GM12878 (cell line): ENCODE results near the gene CCL11. TPM values are rescaled to one million over a fixed set of nuclear protein-coding genes. Genes with fewer than 3 reads are reported as not detected.

Experiments used
- ATAC-seq: fragments of 200-7000 bp; cut with Tn5 transposase; 3 replicates; pipeline ENCODE4 v1.9.1; 2020; ENCODE audit warnings: mild to moderate bottlenecking, moderate library complexity
- BruUV-seq: library from RNA; stranded (reverse); fragments of 400-500 nt; replicated peaks from 2 replicates; lab custom pipeline; 2021; lab: Mats Ljungman, UMichigan
- CTCF ChIA-PET: fragments of 300-600 bp; sonication (Branson Sonifier 250); formaldehyde crosslinking; extraction: SDS; loops from one replicate; lab custom pipeline; 2021; ENCODE audit warnings: inconsistent platforms; lab: Yijun Ruan, JAX
- POLR2A ChIA-PET: fragments of 350-600 bp; formaldehyde crosslinking; extraction: SDS; loops from one replicate; lab custom pipeline; 2021; ENCODE audit warnings: inconsistent platforms; lab: Charles Lee
- RAD21 ChIA-PET: fragments of 300-600 bp; sonication (Branson Sonifier 250); formaldehyde crosslinking; loops from one replicate; lab custom pipeline; 2023; ENCODE audit warnings: antibody characterized with exemption; ENCODE audit not compliant: unreplicated experiment; lab: Charles Lee
- SMC1A ChIA-PET: fragments of 300-600 bp; sonication (Branson Sonifier 250); formaldehyde crosslinking; loops from one replicate; lab custom pipeline; 2023; ENCODE audit not compliant: unreplicated experiment, uncharacterized antibody; lab: Charles Lee
- DNase-seq: peaks from one replicate; pipeline ENCODE4 v3.0.0-alpha.2; 2011; ENCODE audit warnings: low read depth, low spot score
- FAIRE-seq: peaks from 3 replicates; lab custom pipeline; 2011; peaks lifted over from hg19 to GRCh38; lab: Jason Lieb, UNC
- H2AFZ ChIP-seq: 2 replicates; pipeline ENCODE4 v1.6.0; 2011; ENCODE audit warnings: low read depth, low read length, control low read depth; ENCODE audit not compliant: control insufficient read depth
- H3K27ac ChIP-seq: 2 replicates; pipeline ENCODE4 v1.5.1; 2011; ENCODE audit warnings: control low read depth; ENCODE audit not compliant: control insufficient read depth, insufficient read depth
- H3K27me3 ChIP-seq, 2 experiments: replicated peaks in 1 of 2; 2 replicates each; pipeline versions ENCODE4 v1.6.0 to v1.6.1; 2011; ENCODE audit warnings: low read length in 1 of 2; ENCODE audit not compliant: control insufficient read depth in 2 of 2, insufficient read depth in 2 of 2
- H3K36me3 ChIP-seq, 2 experiments: 2 replicates each; pipeline ENCODE4 v1.5.1; 2011; ENCODE audit warnings: low read length in 1 of 2; ENCODE audit not compliant: control insufficient read depth in 2 of 2, insufficient read depth in 2 of 2
- H3K4me1 ChIP-seq: 2 replicates; pipeline ENCODE4 v1.6.1; 2011; ENCODE audit warnings: mild to moderate bottlenecking, low read length, moderate library complexity, mixed read lengths; ENCODE audit not compliant: control insufficient read depth, insufficient read depth
- H3K4me2 ChIP-seq: 2 replicates; pipeline ENCODE4 v1.6.0; 2011; ENCODE audit warnings: control low read depth; ENCODE audit not compliant: control insufficient read depth, insufficient read depth
- H3K4me3 ChIP-seq: fragments of 200-600 bp; sonication (generic); 2 replicates; pipeline ENCODE4 v1.5.1; 2016
- H3K79me2 ChIP-seq: 2 replicates; pipeline ENCODE4 v1.6.0; 2011; ENCODE audit warnings: low read length; ENCODE audit not compliant: control insufficient read depth, insufficient read depth
- H3K9ac ChIP-seq: 2 replicates; pipeline ENCODE4 v1.8.0; 2011; ENCODE audit warnings: low read length, control low read depth, mixed read lengths; ENCODE audit not compliant: control insufficient read depth, insufficient read depth
- H3K9me3 ChIP-seq: replicated peaks from 3 replicates; pipeline ENCODE4 v1.5.1; 2011; ENCODE audit warnings: mild to moderate bottlenecking, low read length; ENCODE audit not compliant: control insufficient read depth, insufficient read depth
- H4K20me1 ChIP-seq: 2 replicates; pipeline ENCODE4 v1.6.0; 2011; ENCODE audit not compliant: control insufficient read depth, insufficient read depth
- BCL3 ChIP-seq: IDR thresholded peaks from 2 replicates; pipeline ENCODE4 v1.6.1; 2011; ENCODE audit warnings: borderline replicate concordance, low read depth, mild to moderate bottlenecking, moderate library complexity, low read length; ENCODE audit not compliant: insufficient read depth, poor library complexity, severe bottlenecking
- CHD2 ChIP-seq: IDR thresholded peaks from 2 replicates; pipeline ENCODE4 v1.6.1; 2011; ENCODE audit warnings: low read depth, low read length, improper control_type of control experiment, borderline replicate concordance
- EP300 ChIP-seq, 2 experiments: fragments of 150-350 bp in 1 of 2; IDR thresholded peaks; 2 replicates each; pipeline ENCODE4 v1.6.1; 2011 to 2012; ENCODE audit warnings: low read depth in 2 of 2, low read length in 2 of 2, borderline replicate concordance in 1 of 2, improper control_type of control experiment in 1 of 2, inconsistent platforms in 1 of 2; ENCODE audit not compliant: control insufficient read depth in 1 of 2
- KLF5 ChIP-seq: fragments of 450-650 bp; IDR thresholded peaks from 2 replicates; pipeline ENCODE4 v1.6.1; 2014; ENCODE audit warnings: mild to moderate bottlenecking; ENCODE audit not compliant: partially characterized antibody
- NRF1 ChIP-seq: conservative IDR thresholded peaks from 2 replicates; pipeline ENCODE4 v1.6.1; 2011; ENCODE audit warnings: mild to moderate bottlenecking, low read depth, low read length, improper control_type of control experiment
- RUNX3 ChIP-seq: IDR thresholded peaks from 2 replicates; pipeline ENCODE4 v1.6.1; 2012; ENCODE audit warnings: low read length, inconsistent platforms
- SMC3 ChIP-seq: IDR thresholded peaks from 2 replicates; pipeline ENCODE4 v1.6.1; 2011; ENCODE audit warnings: low read length, improper control_type of control experiment, borderline replicate concordance
- TBL1XR1 ChIP-seq: IDR thresholded peaks from 2 replicates; pipeline ENCODE4 v1.6.1; 2012; ENCODE audit warnings: low read depth, low read length, improper control_type of control experiment
- ZBED1 ChIP-seq: IDR thresholded peaks from 2 replicates; pipeline ENCODE4 v1.6.1; 2016; ENCODE audit warnings: borderline replicate concordance
- ZNF217 ChIP-seq: fragments of 450-650 bp; IDR thresholded peaks from 2 replicates; pipeline ENCODE4 v1.6.1; 2017; ENCODE audit warnings: antibody characterized with exemption, mild to moderate bottlenecking
- WGBS: methylation state at CpG from one replicate; pipeline ENCODE4 v1.1.6; 2016; ENCODE audit warnings: low lambda C conversion rate; ENCODE audit not compliant: insufficient replicate concordance, insufficient coverage; ENCODE audit errors: missing lambda C conversion rate; 5-methylcytosine and 5-hydroxymethylcytosine counted together
- in situ Hi-C: fragments of 300-500 bp; cut with MboI; formaldehyde crosslinking; loops from 9 replicates; pipeline ENCODE4 v1.14.3; 2018; ENCODE audit warnings: mixed read lengths
- intact Hi-C: fragments of 100-400 bp; cut with micrococcal nuclease; formaldehyde crosslinking; loops from one replicate; pipeline ENCODE4 v1.14.2; 2022; ENCODE audit not compliant: unreplicated experiment
- polyA plus RNA-seq, 11 experiments: library from polyadenylated mRNA; depleted of rRNA in 4 of 11; unstranded in 6 of 11; stranded (reverse) in 5 of 11; fragments of >200 nt; fragmentation: Nextera tagmentation in 4 of 11; fragmentation: Illumina TruSeq in 1 of 11; extraction: Ambion mirVana in 4 of 11; extraction: Trizol in 1 of 11; gene quantifications; 1 replicate in 1 of 11; 2 replicates in 10 of 11; pipeline versions ENCODE4 v1.2.1 to v1.2.3, GENCODE V29; 2011 to 2016; ENCODE audit warnings: inconsistent platforms in 2 of 11, missing spikeins in 2 of 11, low read depth in 1 of 11
- total RNA-seq, 4 experiments: library from RNA; depleted of rRNA in 3 of 4; stranded (reverse); fragments of >200 nt in 3 of 4; fragmentation: Illumina TruSeq in 1 of 4; extraction: Trizol in 1 of 4; gene quantifications; 2 replicates each; pipeline versions ENCODE4 v1.2.1 to v1.2.3, GENCODE V29; 2013 to 2021
- TF ChIP-seq, protein P1 (sequence below): fragments of 450-650 bp; formaldehyde crosslinking; IDR thresholded peaks from 2 replicates; pipeline ENCODE4 v1.5.0; 2022; ENCODE audit warnings: mild to moderate bottlenecking, missing genetic modification characterization
- TF ChIP-seq, protein P2 (sequence below): fragments of 450-650 bp; IDR thresholded peaks from 2 replicates; pipeline ENCODE4 v1.6.1; 2017; ENCODE audit warnings: low read depth, mild to moderate bottlenecking, moderate library complexity

Gene CCL11
- total and polyA plus RNA-seq, 10 of the 15 experiments (the other 5 are each of a cell fraction or from before 2014, with no cell fraction given), result not detected

DNA sequence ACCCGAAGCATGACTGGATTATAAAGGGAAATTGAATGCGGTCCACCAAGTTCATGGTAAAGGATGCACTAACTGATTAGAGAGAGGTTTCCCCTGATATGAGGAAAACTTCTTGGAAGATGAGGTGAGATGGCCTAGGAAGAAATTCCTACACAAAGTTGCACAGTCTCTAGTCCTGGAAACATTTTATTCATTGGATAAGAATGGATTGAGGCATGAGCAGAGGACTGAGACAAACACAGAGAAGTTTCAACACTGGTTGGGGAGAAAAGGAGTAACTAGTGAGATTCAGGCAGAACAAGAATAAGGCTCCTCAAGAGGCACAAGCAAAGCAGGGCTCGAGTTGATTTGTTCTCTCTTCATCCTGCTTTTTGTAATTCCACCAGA lies 32.4 kb upstream of the CCL11 start:
- no peaks in the 10 kb centered on the region for H3K9me3 ChIP-seq
- H3K4me1 ChIP-seq, result peaks cover 16% of the 10 kb centered on the region
- no peak overlapping the region for H3K4me2 ChIP-seq
- in situ Hi-C loops, result no loop called here
- H2AFZ ChIP-seq, result no peak overlapping the region
- H3K4me3 ChIP-seq, result no peak overlapping the region
- 37% methylated on average over 3 of the region's 3 CpGs for WGBS
- TF ChIP-seq TBL1XR1 (no peak), SMC3 (no peak), ZBED1 (no peak), EP300 (IDR thresholded peaks at IDR 0.05; ENCODE audit: borderline replicate concordance in 1 of 2, control insufficient read depth in 1 of 2, low read depth in 2 of 2, low read length in 2 of 2) (no peak), BCL3 (no peak), ZNF217 (no peak), KLF5 (no peak), CHD2 (no peak), NRF1 (no peak), RUNX3 (no peak)
- TF ChIP-seq, protein P1, sequence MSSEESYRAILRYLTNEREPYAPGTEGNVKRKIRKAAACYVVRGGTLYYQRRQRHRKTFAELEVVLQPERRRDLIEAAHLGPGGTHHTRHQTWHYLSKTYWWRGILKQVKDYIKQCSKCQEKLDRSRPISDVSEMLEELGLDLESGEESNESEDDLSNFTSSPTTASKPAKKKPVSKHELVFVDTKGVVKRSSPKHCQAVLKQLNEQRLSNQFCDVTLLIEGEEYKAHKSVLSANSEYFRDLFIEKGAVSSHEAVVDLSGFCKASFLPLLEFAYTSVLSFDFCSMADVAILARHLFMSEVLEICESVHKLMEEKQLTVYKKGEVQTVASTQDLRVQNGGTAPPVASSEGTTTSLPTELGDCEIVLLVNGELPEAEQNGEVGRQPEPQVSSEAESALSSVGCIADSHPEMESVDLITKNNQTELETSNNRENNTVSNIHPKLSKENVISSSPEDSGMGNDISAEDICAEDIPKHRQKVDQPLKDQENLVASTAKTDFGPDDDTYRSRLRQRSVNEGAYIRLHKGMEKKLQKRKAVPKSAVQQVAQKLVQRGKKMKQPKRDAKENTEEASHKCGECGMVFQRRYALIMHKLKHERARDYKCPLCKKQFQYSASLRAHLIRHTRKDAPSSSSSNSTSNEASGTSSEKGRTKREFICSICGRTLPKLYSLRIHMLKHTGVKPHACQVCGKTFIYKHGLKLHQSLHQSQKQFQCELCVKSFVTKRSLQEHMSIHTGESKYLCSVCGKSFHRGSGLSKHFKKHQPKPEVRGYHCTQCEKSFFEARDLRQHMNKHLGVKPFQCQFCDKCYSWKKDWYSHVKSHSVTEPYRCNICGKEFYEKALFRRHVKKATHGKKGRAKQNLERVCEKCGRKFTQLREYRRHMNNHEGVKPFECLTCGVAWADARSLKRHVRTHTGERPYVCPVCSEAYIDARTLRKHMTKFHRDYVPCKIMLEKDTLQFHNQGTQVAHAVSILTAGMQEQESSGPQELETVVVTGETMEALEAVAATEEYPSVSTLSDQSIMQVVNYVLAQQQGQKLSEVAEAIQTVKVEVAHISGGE (CRISPR knock-in tag), result no peak
- TF ChIP-seq, protein P2, sequence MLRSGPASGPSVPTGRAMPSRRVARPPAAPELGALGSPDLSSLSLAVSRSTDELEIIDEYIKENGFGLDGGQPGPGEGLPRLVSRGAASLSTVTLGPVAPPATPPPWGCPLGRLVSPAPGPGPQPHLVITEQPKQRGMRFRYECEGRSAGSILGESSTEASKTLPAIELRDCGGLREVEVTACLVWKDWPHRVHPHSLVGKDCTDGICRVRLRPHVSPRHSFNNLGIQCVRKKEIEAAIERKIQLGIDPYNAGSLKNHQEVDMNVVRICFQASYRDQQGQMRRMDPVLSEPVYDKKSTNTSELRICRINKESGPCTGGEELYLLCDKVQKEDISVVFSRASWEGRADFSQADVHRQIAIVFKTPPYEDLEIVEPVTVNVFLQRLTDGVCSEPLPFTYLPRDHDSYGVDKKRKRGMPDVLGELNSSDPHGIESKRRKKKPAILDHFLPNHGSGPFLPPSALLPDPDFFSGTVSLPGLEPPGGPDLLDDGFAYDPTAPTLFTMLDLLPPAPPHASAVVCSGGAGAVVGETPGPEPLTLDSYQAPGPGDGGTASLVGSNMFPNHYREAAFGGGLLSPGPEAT, result no peak
- TF ChIP-seq, all 136 proteins: peak for 0
- intact Hi-C loops, result no loop called here
- ChIA-PET CTCF (interaction anchor here (1.6 to 1.9 kb wide), 2 partner anchors 52 to 109 kb away, joined by 5 to 6 read pairs; no protein-coding TSS in a partner anchor), POLR2A (no interaction called here), SMC1A (no interaction called here), RAD21 (no interaction called here)
- Histone ChIP-seq H4K20me1 (no peaks in the 10 kb centered on the region; the same call in 1 of the 2 replicates), H3K9ac (no peak overlapping the region), H3K79me2 (no peaks in the 10 kb centered on the region), H3K27ac (no peak overlapping the region), H3K36me3 (no peaks in the 10 kb centered on the region), H3K27me3 (peaks cover 1 to 17% of the 10 kb centered on the region in 2 experiments; a peak in 3 of 4 replicates)
- no TSS peak for BruUV-seq
- no peak for DNase-seq
- FAIRE-seq, result no peak
- no peak for ATAC-seq
